GM23248 (cell line): ENCODE data around the gene CPPED1. TPM values are rescaled to one million over a fixed set of nuclear protein-coding genes. Genes with fewer than 3 reads are reported as not detected.
"Not testable (repeated sequence)": the region's sequence is repeated elsewhere in the genome, so short reads cannot be mapped to it uniquely, and the experiment has no call there.

Experiments
- DNase-seq: peaks from one replicate; pipeline ENCODE4 v3.0.0-alpha.2; 2015
- H2AFZ ChIP-seq: fragments of 200-600 bp; sonication (generic); 2 replicates; pipeline ENCODE4 v1.6.1; 2016; ENCODE audit warnings: antibody characterized with exemption
- H3F3A ChIP-seq: fragments of 200-600 bp; sonication (generic); 2 replicates; pipeline ENCODE4 v1.6.1; 2016; ENCODE audit warnings: mild to moderate bottlenecking, antibody characterized with exemption, mixed run types; ENCODE audit not compliant: insufficient read depth
- H3K27ac ChIP-seq: fragments of 200-600 bp; sonication (generic); 2 replicates; pipeline ENCODE4 v1.5.1; 2016; ENCODE audit warnings: mild to moderate bottlenecking
- H3K27me3 ChIP-seq: fragments of 200-600 bp; sonication (generic); replicated peaks from 2 replicates; pipeline ENCODE4 v1.6.1; 2016; ENCODE audit warnings: mild to moderate bottlenecking; ENCODE audit not compliant: insufficient read depth
- H3K36me3 ChIP-seq: fragments of 200-600 bp; sonication (generic); 2 replicates; pipeline ENCODE4 v1.6.1; 2016; ENCODE audit warnings: low read depth, mild to moderate bottlenecking
- H3K4me1 ChIP-seq: fragments of 200-600 bp; sonication (generic); 2 replicates; pipeline ENCODE4 v1.6.1; 2016; ENCODE audit warnings: mild to moderate bottlenecking; ENCODE audit not compliant: insufficient read depth
- H3K4me2 ChIP-seq: fragments of 200-600 bp; sonication (generic); one replicate; pipeline ENCODE4 v1.6.1; 2016; ENCODE audit warnings: mild to moderate bottlenecking; ENCODE audit not compliant: unreplicated experiment
- H3K4me3 ChIP-seq: fragments of 200-600 bp; sonication (generic); 2 replicates; pipeline ENCODE4 v1.5.1; 2016; ENCODE audit warnings: mild to moderate bottlenecking
- H3K79me2 ChIP-seq: fragments of 200-600 bp; sonication (generic); 2 replicates; pipeline ENCODE4 v1.6.1; 2016; ENCODE audit warnings: mild to moderate bottlenecking; ENCODE audit not compliant: insufficient read depth
- H3K9ac ChIP-seq: fragments of 200-600 bp; sonication (generic); 2 replicates; pipeline ENCODE4 v1.6.1; 2016; ENCODE audit warnings: mild to moderate bottlenecking
- H3K9me2 ChIP-seq: fragments of 200-600 bp; sonication (generic); 2 replicates; pipeline ENCODE4 v1.6.1; 2016; ENCODE audit warnings: mixed run types, mild to moderate bottlenecking, moderate library complexity; ENCODE audit not compliant: insufficient read depth
- H3K9me3 ChIP-seq: fragments of 200-600 bp; sonication (generic); one replicate; pipeline ENCODE4 v1.6.1; 2017; ENCODE audit warnings: low read depth
- H4K20me1 ChIP-seq: fragments of 200-600 bp; sonication (generic); 2 replicates; pipeline ENCODE4 v1.6.0; 2016; ENCODE audit not compliant: insufficient read depth
- EZH2 ChIP-seq: fragments of 200-600 bp; sonication (generic); IDR thresholded peaks from 2 replicates; pipeline ENCODE4 v1.6.1; 2018; ENCODE audit warnings: antibody characterized with exemption, mild to moderate bottlenecking; ENCODE audit not compliant: insufficient read depth, poor library complexity, severe bottlenecking
- EZH2phosphoT487 ChIP-seq: fragments of 200-600 bp; sonication (generic); IDR thresholded peaks from 2 replicates; pipeline ENCODE4 v1.6.1; 2018; ENCODE audit warnings: antibody characterized with exemption, moderate library complexity, mild to moderate bottlenecking, low read depth; ENCODE audit not compliant: insufficient read depth
- WGBS, 2 experiments: methylation state at CpG; one replicate each; pipeline ENCODE4 v1.1.6; 2015 to 2017; ENCODE audit warnings: low lambda C conversion rate in 2 of 2, low coverage in 1 of 2; ENCODE audit errors: missing lambda C conversion rate in 2 of 2; 5-methylcytosine and 5-hydroxymethylcytosine counted together
- in situ Hi-C: fragments of 300-500 bp; cut with MboI; formaldehyde crosslinking; loops from 2 replicates; pipeline ENCODE4 v1.15.0; 2020
- polyA plus RNA-seq: library from polyadenylated mRNA; unstranded; fragments of >200 nt; fragmentation: Nextera tagmentation; extraction: Ambion mirVana; gene quantifications from 2 replicates; pipeline ENCODE4 v1.2.1, GENCODE V29; 2016
- total RNA-seq: library from RNA; depleted of rRNA; stranded (reverse); fragments of >200 nt; shearing (Covaris generic); gene quantifications from 2 replicates; pipeline ENCODE4 v1.2.3, GENCODE V29; 2014

Gene CPPED1
- total and polyA plus RNA-seq, 2 experiments from 2014 or later, result 11.7 to 39.1 TPM

DNA sequence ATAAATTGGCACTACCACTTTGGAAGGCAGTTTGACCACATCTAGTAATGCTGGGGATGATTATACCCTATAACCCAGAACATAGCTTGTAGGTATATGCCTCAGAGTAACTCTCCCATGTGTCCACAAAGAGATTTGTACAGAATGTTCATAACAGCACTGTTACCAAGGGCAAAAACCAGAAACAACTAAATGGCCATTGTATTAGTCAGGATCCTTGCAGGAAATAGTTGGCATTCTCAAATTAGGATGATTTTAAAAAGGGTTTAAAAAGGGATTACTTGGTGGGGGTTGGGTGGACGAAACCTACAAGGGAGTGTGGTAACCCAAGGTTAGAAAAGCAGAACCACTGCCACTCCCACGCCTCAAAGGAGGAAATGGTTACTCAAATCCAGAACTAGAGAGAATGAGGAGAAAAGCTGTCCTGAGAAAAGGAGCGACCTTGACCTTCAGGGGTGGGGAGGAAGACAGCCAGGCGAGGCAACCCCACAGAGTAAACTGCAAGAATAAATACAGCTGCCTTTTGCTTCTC is 2.1 kb downstream of the CPPED1 start:
- H3K9ac ChIP-seq, result peak overlapping the region; percentile 86
- H4K20me1 ChIP-seq, result no peaks in the 10 kb centered on the region
- peak overlapping the region; percentile 65 for H2AFZ ChIP-seq
- H3K79me2 ChIP-seq, result peaks cover 60% of the 10 kb centered on the region
- peak overlapping the region; percentile 99 for H3K4me3 ChIP-seq
- H3F3A ChIP-seq, result peaks cover 29% of the 10 kb centered on the region
- H3K4me2 ChIP-seq, result peak overlapping the region; percentile 85
- no peaks in the 10 kb centered on the region for H3K27me3 ChIP-seq
- TF ChIP-seq EZH2 (no peak), EZH2phosphoT487 (no peak)
- WGBS, 2 experiments, result 21 to 30% methylated on average over 4 of the region's 4 CpGs
- no peaks in the 10 kb centered on the region for H3K9me3 ChIP-seq
- H3K4me1 ChIP-seq, result peaks cover 29% of the 10 kb centered on the region
- no peaks in the 10 kb centered on the region for H3K36me3 ChIP-seq
- peak; percentile 91 for DNase-seq
- peak overlapping the region; percentile 93 for H3K27ac ChIP-seq
- no peaks in the 10 kb centered on the region for H3K9me2 ChIP-seq
- in situ Hi-C loops, result loop anchor here (10.0 to 25.0 kb wide), 3 partner anchors 227 to 707 kb away; no protein-coding TSS in a partner anchor

DNA sequence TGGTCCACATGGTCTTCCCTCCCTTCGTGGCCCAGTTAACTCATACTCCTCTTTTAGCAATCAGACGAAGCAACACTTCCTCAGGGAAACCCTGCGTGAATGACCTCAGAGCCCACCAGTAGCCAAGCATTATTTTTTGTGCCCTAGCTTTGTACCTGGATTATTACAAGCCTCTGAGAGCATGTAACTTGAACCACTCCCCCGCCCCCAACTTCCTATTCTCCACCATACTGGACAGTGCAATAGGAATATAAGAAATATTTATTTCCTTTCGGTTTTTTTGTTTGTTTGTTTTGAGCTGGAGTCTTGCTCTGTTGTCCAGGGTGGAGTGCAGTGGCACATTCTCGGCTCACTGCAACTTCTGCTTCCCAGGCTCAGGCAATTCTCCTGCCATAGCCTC is 2.9 kb downstream of the CPPED1 start:
- TF ChIP-seq EZH2phosphoT487, result no peak
- no peak for TF ChIP-seq EZH2
- Histone ChIP-seq H3K27me3 (no peaks in the 10 kb centered on the region), H3F3A (peaks cover 29% of the 10 kb centered on the region), H3K4me1 (peaks cover 32% of the 10 kb centered on the region), H3K9ac (peak overlapping the region; percentile 86), H2AFZ (0 out of 2 replicates have a peak overlapping the region, but pooled peaks have one; percentile 65), H4K20me1 (no peaks in the 10 kb centered on the region), H3K27ac (peak overlapping the region; percentile 93), H3K79me2 (peaks cover 67% of the 10 kb centered on the region), H3K9me3 (no peaks in the 10 kb centered on the region), H3K4me2 (peak overlapping the region; percentile 61), H3K9me2 (no peaks in the 10 kb centered on the region), H3K36me3 (no peaks in the 10 kb centered on the region), H3K4me3 (0 out of 2 replicates have a peak overlapping the region, but pooled peaks have one; percentile 99)
- in situ Hi-C loops, result loop anchor here (10.0 to 25.0 kb wide), 3 partner anchors 226 to 706 kb away; no protein-coding TSS in a partner anchor
- no peak for DNase-seq
- 47 to 48% methylated on average over 6 of the region's 6 CpGs for WGBS, 2 experiments

DNA sequence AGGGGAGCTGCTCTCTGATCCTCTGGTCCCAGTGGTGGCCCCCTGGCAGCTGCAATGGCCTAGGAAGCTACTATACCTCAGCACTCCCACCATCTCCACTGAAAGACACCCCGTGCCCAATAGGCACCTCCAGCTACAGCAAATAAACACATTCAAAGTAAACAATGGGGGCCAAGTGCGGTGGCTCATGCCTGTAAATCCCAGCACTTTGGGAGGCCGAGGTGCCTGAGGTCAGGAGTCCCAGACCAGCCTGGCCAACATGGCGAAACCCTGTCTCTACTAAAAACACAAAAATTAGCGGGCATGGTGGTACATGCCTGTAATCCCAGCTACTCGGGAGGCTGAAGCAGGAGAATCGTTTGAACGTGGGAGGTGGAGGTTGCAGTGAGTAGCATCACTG is 3.7 kb downstream of the CPPED1 start:
- not testable (repeated sequence) for H3K27me3 ChIP-seq
- 86 to 90% methylated on average over 8 of the region's 8 CpGs for WGBS, 2 experiments

GRCh38 chr16:12798846-12799245 is 4.8 kb downstream of the CPPED1 start:
- Histone ChIP-seq H3K4me1 (peaks cover 32% of the 10 kb centered on the region), H3K27ac (no peak overlapping the region), H3K4me3 (no peak overlapping the region), H3K9me3 (no peaks in the 10 kb centered on the region), H3K79me2 (peaks cover 83% of the 10 kb centered on the region), H3K4me2 (no peak overlapping the region), H3F3A (peaks cover 29% of the 10 kb centered on the region), H3K27me3 (no peaks in the 10 kb centered on the region), H4K20me1 (no peaks in the 10 kb centered on the region), H3K36me3 (no peaks in the 10 kb centered on the region), H2AFZ (no peak overlapping the region), H3K9ac (no peak overlapping the region), H3K9me2 (no peaks in the 10 kb centered on the region)
- in situ Hi-C loops, result no loop called here
- WGBS, 2 experiments, result 51 to 61% methylated on average over 5 of the region's 5 CpGs
- TF ChIP-seq EZH2phosphoT487, result no peak
- no peak for TF ChIP-seq EZH2
- no peak for DNase-seq

More for the DNA sequence above, 3.7 kb downstream of the CPPED1 start:
- DNase-seq, H2AFZ ChIP-seq, H3K4me3 ChIP-seq, H4K20me1 ChIP-seq, H3K9me3 ChIP-seq, H3K27ac ChIP-seq, H3K9ac ChIP-seq, H3K36me3 ChIP-seq, H3K9me2 ChIP-seq, H3K4me2 ChIP-seq: not testable (repeated sequence)
- peaks cover 32% of the 10 kb centered on the region for H3K4me1 ChIP-seq
- in situ Hi-C loops, result loop anchor here (10.0 to 25.0 kb wide), 3 partner anchors 225 to 705 kb away; no protein-coding TSS in a partner anchor
- H3F3A ChIP-seq, result peaks cover 29% of the 10 kb centered on the region
- H3K79me2 ChIP-seq, result peaks cover 72% of the 10 kb centered on the region

- in situ Hi-C loops, result no loop called here
- H3K4me1 ChIP-seq, result peaks cover 32% of the 10 kb centered on the region
- no peaks in the 10 kb centered on the region for H3K36me3 ChIP-seq
- H3K27me3 ChIP-seq, result no peaks in the 10 kb centered on the region
- peaks cover 86% of the 10 kb centered on the region for H3K79me2 ChIP-seq
- H3K4me3 ChIP-seq, result no peak overlapping the region
- H3K9me3 ChIP-seq, result no peaks in the 10 kb centered on the region
- H3K9ac ChIP-seq, result no peak overlapping the region
- DNase-seq, result no peak
- peaks cover 27% of the 10 kb centered on the region for H3F3A ChIP-seq
- TF ChIP-seq EZH2phosphoT487, result no peak
- no peak overlapping the region for H2AFZ ChIP-seq
- H4K20me1 ChIP-seq, result no peaks in the 10 kb centered on the region
- no peak overlapping the region for H3K4me2 ChIP-seq
- no peak overlapping the region for H3K27ac ChIP-seq
- H3K9me2 ChIP-seq, result no peaks in the 10 kb centered on the region
These were observed 5.5 kb downstream of the CPPED1 start for GRCh38 chr16:12798171-12798570.
